ENCODE measurements around the gene AFF3. TPM values are rescaled to one million over a fixed set of nuclear protein-coding genes. Genes with fewer than 3 reads are reported as not detected.

The AFF3 gene
- total and polyA plus RNA-seq, 10 donors, result 6.0 to 92.2 (median 64.0) TPM

GRCh38 chr2:99857372-99857771, 285.0 kb downstream of the AFF3 start:
- Histone ChIP-seq H3K36me3 (no peaks in the 10 kb centered on the region), H3K27ac (no peak overlapping the region), H3K27me3 (replicated peaks in 1 of 7) (no peaks in the 10 kb centered on the region), H3K4me1 (peaks cover 4 to 24% (median 14%) of the 10 kb centered on the region in 6 donors), H3K4me3 (no peak overlapping the region), H3K9me3 (no peaks in the 10 kb centered on the region)
- WGBS, 5 donors, result 78 to 98% (median 92%) methylated on average over 1 of the region's 1 CpG
- no peak for DNase-seq
- TF ChIP-seq, protein P1, sequence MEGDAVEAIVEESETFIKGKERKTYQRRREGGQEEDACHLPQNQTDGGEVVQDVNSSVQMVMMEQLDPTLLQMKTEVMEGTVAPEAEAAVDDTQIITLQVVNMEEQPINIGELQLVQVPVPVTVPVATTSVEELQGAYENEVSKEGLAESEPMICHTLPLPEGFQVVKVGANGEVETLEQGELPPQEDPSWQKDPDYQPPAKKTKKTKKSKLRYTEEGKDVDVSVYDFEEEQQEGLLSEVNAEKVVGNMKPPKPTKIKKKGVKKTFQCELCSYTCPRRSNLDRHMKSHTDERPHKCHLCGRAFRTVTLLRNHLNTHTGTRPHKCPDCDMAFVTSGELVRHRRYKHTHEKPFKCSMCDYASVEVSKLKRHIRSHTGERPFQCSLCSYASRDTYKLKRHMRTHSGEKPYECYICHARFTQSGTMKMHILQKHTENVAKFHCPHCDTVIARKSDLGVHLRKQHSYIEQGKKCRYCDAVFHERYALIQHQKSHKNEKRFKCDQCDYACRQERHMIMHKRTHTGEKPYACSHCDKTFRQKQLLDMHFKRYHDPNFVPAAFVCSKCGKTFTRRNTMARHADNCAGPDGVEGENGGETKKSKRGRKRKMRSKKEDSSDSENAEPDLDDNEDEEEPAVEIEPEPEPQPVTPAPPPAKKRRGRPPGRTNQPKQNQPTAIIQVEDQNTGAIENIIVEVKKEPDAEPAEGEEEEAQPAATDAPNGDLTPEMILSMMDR (IDR thresholded peaks at IDR 0.05 in 8 of 11, conservative IDR thresholded peaks at IDR 0.05 in 3 of 11), result no peak
- TF ChIP-seq POLR2A (IDR thresholded peaks at IDR 0.05) (no peak), POLR2AphosphoS5 (IDR thresholded peaks at IDR 0.05) (no peak)
- intact Hi-C loops (cut with DNase I; ENCODE audit: low total_unique reads), result no loop called here

- intact Hi-C loops (cut with DNase I; ENCODE audit: low total_unique reads), result no loop called here
- no peaks in the 10 kb centered on the region for H3K36me3 ChIP-seq
- no peak overlapping the region for H3K27ac ChIP-seq
- no peaks in the 10 kb centered on the region for H3K9me3 ChIP-seq
- DNase-seq, result no peak
- no peak overlapping the region for H3K4me3 ChIP-seq
- no peaks in the 10 kb centered on the region for H3K27me3 ChIP-seq (replicated peaks in 1 of 7)
- TF ChIP-seq POLR2A (IDR thresholded peaks at IDR 0.05) (no peak), POLR2AphosphoS5 (IDR thresholded peaks at IDR 0.05) (no peak)
- TF ChIP-seq, protein P1 (IDR thresholded peaks at IDR 0.05 in 8 of 11, conservative IDR thresholded peaks at IDR 0.05 in 3 of 11), result no peak
- H3K4me1 ChIP-seq, result peaks cover 0 to 12% (median 2%) of the 10 kb centered on the region in 6 donors
- 83 to 97% (median 94%) methylated on average over 1 of the region's 1 CpG for WGBS, 5 donors
Measured at GRCh38 chr2:99856119-99856518, 286.3 kb downstream of the AFF3 start.

- TF ChIP-seq, protein P1 (IDR thresholded peaks at IDR 0.05 in 8 of 11, conservative IDR thresholded peaks at IDR 0.05 in 3 of 11), result no peak
- no peak for TF ChIP-seq POLR2A (IDR thresholded peaks at IDR 0.05)
- no peak for TF ChIP-seq POLR2AphosphoS5 (IDR thresholded peaks at IDR 0.05)
- no peak overlapping the region for H3K4me3 ChIP-seq
- no peak for DNase-seq
- H3K4me1 ChIP-seq, result no peaks in the 10 kb centered on the region
- H3K27me3 ChIP-seq (replicated peaks in 1 of 7), result no peaks in the 10 kb centered on the region
- H3K9me3 ChIP-seq, result no peaks in the 10 kb centered on the region
- intact Hi-C loops (cut with DNase I; ENCODE audit: low total_unique reads), result no loop called here
- H3K36me3 ChIP-seq, result no peaks in the 10 kb centered on the region
- 59 to 78% (median 68%) methylated on average over 5 of the region's 5 CpGs for WGBS, 5 donors
- no peak overlapping the region for H3K27ac ChIP-seq
Measured at GRCh38 chr2:99854236-99854852, 288.0 kb downstream of the AFF3 start.

- TF ChIP-seq POLR2AphosphoS5 (IDR thresholded peaks at IDR 0.05) (no peak), POLR2A (IDR thresholded peaks at IDR 0.05) (no peak)
- H3K27ac ChIP-seq, result no peak overlapping the region
- no peaks in the 10 kb centered on the region for H3K9me3 ChIP-seq
- no peaks in the 10 kb centered on the region for H3K36me3 ChIP-seq
- H3K4me1 ChIP-seq, result no peaks in the 10 kb centered on the region
- no peak overlapping the region for H3K4me3 ChIP-seq
- no peaks in the 10 kb centered on the region for H3K27me3 ChIP-seq (replicated peaks in 1 of 7)
- intact Hi-C loops (cut with DNase I; ENCODE audit: low total_unique reads), result no loop called here
- DNase-seq, result no peak
- 93 to 97% (median 96%) methylated on average over 2 of the region's 2 CpGs for WGBS, 5 donors
Measured at GRCh38 chr2:99852956-99853355, 289.4 kb downstream of the AFF3 start.

Measured in spleen (tissue), 11 donors.